ENCODE measurements around the gene OXER1.

The OXER1 gene, protein sequence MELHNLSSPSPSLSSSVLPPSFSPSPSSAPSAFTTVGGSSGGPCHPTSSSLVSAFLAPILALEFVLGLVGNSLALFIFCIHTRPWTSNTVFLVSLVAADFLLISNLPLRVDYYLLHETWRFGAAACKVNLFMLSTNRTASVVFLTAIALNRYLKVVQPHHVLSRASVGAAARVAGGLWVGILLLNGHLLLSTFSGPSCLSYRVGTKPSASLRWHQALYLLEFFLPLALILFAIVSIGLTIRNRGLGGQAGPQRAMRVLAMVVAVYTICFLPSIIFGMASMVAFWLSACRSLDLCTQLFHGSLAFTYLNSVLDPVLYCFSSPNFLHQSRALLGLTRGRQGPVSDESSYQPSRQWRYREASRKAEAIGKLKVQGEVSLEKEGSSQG

DNA sequence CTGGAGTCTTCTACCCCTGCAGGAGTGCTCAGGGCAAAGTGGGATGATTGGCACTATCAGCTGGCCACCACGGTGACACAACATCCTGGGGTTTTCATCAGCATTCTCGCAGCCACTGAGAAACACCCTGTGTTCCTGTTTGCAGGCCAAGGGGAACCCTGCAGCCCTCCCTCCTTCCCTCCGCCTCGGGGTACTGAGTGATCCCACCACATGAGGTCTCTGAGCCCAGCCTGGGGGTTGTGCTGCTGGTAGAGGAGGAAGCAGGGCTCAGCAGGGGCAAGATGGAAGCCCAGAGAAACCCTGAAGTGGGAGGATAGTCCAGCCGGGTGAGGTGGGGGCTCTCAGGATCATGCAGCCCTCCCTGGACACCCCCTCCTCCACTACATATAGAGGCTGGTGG is at the start of gene OXER1:
OXER1 (minus strand) TSS at position 40 of the 400 bp plus-strand sequence. CDS start 73 bp downstream, outside the sequence.
- TF ChIP-seq, protein P1, sequence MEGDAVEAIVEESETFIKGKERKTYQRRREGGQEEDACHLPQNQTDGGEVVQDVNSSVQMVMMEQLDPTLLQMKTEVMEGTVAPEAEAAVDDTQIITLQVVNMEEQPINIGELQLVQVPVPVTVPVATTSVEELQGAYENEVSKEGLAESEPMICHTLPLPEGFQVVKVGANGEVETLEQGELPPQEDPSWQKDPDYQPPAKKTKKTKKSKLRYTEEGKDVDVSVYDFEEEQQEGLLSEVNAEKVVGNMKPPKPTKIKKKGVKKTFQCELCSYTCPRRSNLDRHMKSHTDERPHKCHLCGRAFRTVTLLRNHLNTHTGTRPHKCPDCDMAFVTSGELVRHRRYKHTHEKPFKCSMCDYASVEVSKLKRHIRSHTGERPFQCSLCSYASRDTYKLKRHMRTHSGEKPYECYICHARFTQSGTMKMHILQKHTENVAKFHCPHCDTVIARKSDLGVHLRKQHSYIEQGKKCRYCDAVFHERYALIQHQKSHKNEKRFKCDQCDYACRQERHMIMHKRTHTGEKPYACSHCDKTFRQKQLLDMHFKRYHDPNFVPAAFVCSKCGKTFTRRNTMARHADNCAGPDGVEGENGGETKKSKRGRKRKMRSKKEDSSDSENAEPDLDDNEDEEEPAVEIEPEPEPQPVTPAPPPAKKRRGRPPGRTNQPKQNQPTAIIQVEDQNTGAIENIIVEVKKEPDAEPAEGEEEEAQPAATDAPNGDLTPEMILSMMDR (IDR thresholded peaks at IDR 0.05; ENCODE audit: low read depth, low read length), result no peak
- TF ChIP-seq EZH2phosphoT487 (IDR thresholded peaks at IDR 0.05; ENCODE audit: low read depth), result no peak
- Histone ChIP-seq H2AFZ (ENCODE audit: low read depth, low read length) (no peak within 1 kb of the TSS), H3K79me2 (ENCODE audit: low read length) (no peaks in the 10 kb centered on the region), H3K36me3 (replicated peaks; ENCODE audit: low read depth, low read length) (no peaks in the 10 kb centered on the region), H3K9ac (ENCODE audit: low read length) (no peak within 1 kb of the TSS), H4K20me1 (ENCODE audit: insufficient read depth, low read length) (no peaks in the 10 kb centered on the region), H3K4me2 (ENCODE audit: low read length) (no peak within 1 kb of the TSS), H3K27ac (ENCODE audit: low read length) (no peak within 1 kb of the TSS), H3K4me3 (ENCODE audit: low read length) (no peak within 1 kb of the TSS), H3K9me3 (ENCODE audit: insufficient read depth, low read length) (no peaks in the 10 kb centered on the region), H3K4me1 (ENCODE audit: low read length) (peaks cover 3% of the 10 kb centered on the region; the same call in 1 of the 2 replicates), H3K27me3 (ENCODE audit: low read depth, low read length) (no peaks in the 10 kb centered on the region)

DNA sequence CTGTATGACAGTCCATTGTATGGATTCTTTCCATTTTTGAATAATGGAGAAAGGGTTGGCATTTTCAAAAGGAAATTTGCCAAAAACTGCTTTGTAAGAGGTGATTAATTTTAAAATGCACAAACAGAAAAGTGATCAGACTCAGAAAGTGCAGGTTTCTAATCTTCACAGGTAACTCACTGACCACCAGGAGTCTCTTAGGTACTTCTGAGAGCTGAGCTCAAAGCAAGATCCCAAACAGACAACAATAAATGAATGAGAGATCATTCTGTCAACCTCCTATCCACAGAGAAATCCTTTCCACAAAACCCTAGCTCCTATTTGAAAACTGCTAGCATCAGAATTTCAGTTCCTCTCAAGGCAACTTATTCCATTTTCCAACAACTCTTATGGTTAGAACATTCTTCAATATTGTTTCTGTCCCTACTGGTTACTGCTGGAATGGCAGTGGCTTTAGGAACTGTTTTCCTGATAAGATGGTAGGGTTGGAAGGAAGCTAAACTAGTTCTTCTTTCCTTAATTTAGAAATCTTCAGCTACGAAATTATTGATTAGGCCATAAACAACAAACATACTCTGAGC is 49.1 kb upstream of the OXER1 start:
- no peaks in the 10 kb centered on the region for H3K79me2 ChIP-seq (ENCODE audit: low read length)
- H4K20me1 ChIP-seq (ENCODE audit: insufficient read depth, low read length), result no peaks in the 10 kb centered on the region
- H3K4me1 ChIP-seq (ENCODE audit: low read length), result peaks cover 8% of the 10 kb centered on the region
- no peak overlapping the region for H3K4me2 ChIP-seq (ENCODE audit: low read length)
- no peaks in the 10 kb centered on the region for H3K36me3 ChIP-seq (replicated peaks; ENCODE audit: low read depth, low read length)
- TF ChIP-seq, protein P1 (IDR thresholded peaks at IDR 0.05; ENCODE audit: low read depth, low read length), result no peak; the same call in 1 of the 2 replicates
- TF ChIP-seq EZH2phosphoT487 (IDR thresholded peaks at IDR 0.05; ENCODE audit: low read depth), result no peak
- H3K9me3 ChIP-seq (ENCODE audit: insufficient read depth, low read length), result no peaks in the 10 kb centered on the region
- no peak overlapping the region for H2AFZ ChIP-seq (ENCODE audit: low read depth, low read length)
- H3K9ac ChIP-seq (ENCODE audit: low read length), result no peak overlapping the region
- H3K27me3 ChIP-seq (ENCODE audit: low read depth, low read length), result no peaks in the 10 kb centered on the region
- no peak overlapping the region for H3K27ac ChIP-seq (ENCODE audit: low read length)
- no peak overlapping the region for H3K4me3 ChIP-seq (ENCODE audit: low read length)

DNA sequence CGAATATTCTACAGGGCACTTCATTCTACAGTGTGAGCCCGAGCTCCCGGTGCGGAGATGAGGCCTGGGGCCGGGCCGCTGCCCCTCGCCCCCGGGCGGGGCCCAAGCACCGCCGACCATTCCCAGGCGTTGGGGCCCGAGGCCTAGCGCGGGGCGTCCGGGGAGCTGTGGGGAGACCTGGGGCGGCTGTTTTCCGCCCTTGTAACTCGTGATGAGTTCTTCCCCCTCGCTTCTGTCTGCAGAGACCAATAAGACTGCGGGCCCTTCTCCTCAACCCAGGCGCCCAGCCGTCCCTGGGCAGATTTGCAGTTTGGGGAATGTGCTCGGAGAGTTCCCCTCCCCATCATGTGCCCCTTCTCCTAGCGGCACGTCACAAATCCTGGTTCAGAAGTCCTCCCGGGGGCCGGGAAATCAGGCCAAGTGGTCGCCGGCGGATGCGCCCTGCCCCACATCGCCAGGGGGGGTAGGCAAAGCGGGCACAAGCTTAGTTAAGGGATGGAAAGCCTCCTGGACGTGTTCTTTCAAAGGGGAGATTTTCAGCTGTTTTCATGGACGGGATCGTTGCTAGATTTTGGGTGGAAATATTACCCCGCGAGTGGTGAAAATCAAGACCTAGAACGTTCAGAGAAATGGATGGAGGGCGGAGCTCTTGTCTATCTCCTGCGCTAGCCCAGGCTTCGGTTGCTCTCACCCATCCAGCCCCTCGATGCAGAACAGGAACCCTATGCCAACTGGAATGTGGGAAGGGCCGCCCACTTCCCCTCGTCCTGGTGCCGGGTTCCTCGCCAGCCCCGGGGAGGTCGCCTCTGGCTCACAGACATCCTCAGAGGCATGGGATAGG is 47.3 kb upstream of the OXER1 start:
- Histone ChIP-seq H3K36me3 (replicated peaks; ENCODE audit: low read depth, low read length) (no peaks in the 10 kb centered on the region), H3K27me3 (ENCODE audit: low read depth, low read length) (no peaks in the 10 kb centered on the region), H3K4me3 (ENCODE audit: low read length) (peak overlapping the region; percentile 94), H4K20me1 (ENCODE audit: insufficient read depth, low read length) (no peaks in the 10 kb centered on the region), H3K4me2 (ENCODE audit: low read length) (peak overlapping the region; percentile 93), H3K79me2 (ENCODE audit: low read length) (no peaks in the 10 kb centered on the region), H3K9ac (ENCODE audit: low read length) (peak overlapping the region; percentile 95), H3K9me3 (ENCODE audit: insufficient read depth, low read length) (no peaks in the 10 kb centered on the region), H3K27ac (ENCODE audit: low read length) (peak overlapping the region; percentile 93), H3K4me1 (ENCODE audit: low read length) (peaks cover 8% of the 10 kb centered on the region), H2AFZ (ENCODE audit: low read depth, low read length) (peak overlapping the region; percentile 85)
- no peak for TF ChIP-seq EZH2phosphoT487 (IDR thresholded peaks at IDR 0.05; ENCODE audit: low read depth)

DNA sequence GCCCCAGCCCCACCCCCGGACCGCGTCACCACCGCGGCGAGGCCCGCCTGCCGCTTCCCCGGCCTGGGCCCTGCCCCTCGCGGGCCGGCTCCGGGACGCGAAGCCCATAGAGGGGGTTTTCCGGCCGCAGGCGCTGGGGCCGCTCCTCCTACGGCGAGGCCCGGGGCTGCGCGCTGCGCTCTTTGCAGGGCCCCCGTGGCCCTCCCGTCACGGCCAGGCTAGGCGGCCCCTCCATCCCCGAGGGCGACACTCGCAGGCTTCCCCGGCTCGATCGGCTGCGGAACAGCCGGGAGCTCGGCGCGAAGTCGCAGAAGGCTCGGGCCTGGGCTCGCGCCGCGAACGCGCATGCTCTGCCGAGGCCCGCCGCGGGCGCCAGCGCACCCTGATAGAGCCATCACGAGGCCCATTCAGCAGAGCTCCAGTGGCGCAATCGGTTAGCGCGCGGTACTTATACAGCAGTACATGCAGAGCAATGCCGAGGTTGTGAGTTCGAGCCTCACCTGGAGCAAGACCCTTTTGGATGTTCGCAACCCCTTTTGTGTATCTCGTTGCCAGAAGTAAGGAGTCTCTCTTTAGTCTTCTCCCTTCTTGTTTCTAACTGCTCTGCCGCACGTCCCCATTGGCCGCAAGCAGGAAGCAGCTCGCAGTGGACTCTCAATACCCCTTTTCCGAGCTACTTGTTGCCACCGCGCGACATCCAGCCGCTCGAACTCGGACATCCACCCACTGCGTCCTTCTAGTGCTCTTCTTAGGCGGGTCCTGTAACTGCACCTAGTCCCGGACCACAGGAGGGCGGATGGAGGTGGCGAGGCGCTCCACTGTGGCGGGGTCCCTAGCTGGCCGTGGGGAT is 46.4 kb upstream of the OXER1 start:
- H3K79me2 ChIP-seq (ENCODE audit: low read length), result no peaks in the 10 kb centered on the region
- no peaks in the 10 kb centered on the region for H3K9me3 ChIP-seq (ENCODE audit: insufficient read depth, low read length)
- H3K27ac ChIP-seq (ENCODE audit: low read length), result peak overlapping the region; percentile 93
- TF ChIP-seq, protein P1 (IDR thresholded peaks at IDR 0.05; ENCODE audit: low read depth, low read length), result no peak
- no peak for TF ChIP-seq EZH2phosphoT487 (IDR thresholded peaks at IDR 0.05; ENCODE audit: low read depth)
- peak overlapping the region; percentile 93 for H3K4me2 ChIP-seq (ENCODE audit: low read length)
- H3K36me3 ChIP-seq (replicated peaks; ENCODE audit: low read depth, low read length), result no peaks in the 10 kb centered on the region
- H4K20me1 ChIP-seq (ENCODE audit: insufficient read depth, low read length), result no peaks in the 10 kb centered on the region
- peak overlapping the region; percentile 94 for H3K4me3 ChIP-seq (ENCODE audit: low read length)
- H3K4me1 ChIP-seq (ENCODE audit: low read length), result peaks cover 8% of the 10 kb centered on the region
- peak overlapping the region; percentile 85 for H2AFZ ChIP-seq (ENCODE audit: low read depth, low read length)
- peak overlapping the region; percentile 95 for H3K9ac ChIP-seq (ENCODE audit: low read length)
- H3K27me3 ChIP-seq (ENCODE audit: low read depth, low read length), result no peaks in the 10 kb centered on the region

All from OCI-LY3 (cell line).